ENCODE results near the gene IPP.
"Not testable (repeated sequence)": the region's sequence is repeated elsewhere in the genome, so short reads cannot be mapped to it uniquely, and the experiment has no call there.

IPP gene

GRCh38 chr1:45739641-45740156 lies 10.8 kb downstream of the IPP start:
- DNase-seq (ENCODE audit: low read depth), result not testable (repeated sequence)

DNA sequence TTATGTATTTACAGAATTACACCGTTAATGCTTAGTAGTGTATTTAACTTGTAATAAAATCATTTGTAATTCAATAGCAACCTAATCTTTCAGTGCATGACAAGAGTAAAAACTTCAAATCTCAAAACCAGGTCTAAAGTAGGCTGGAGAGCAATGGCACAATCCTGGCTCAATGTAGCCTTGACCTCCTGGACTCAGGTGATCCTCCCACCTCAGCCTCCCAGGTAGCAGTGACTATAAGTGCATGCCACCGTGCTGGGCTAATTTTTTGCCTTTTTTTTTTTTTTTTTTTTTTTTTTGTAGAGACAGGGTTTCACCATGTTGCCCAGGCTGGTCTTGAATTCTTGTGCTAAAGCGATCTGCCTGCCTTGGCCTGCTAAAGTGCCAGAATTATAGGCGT lies 11.3 kb downstream of the IPP start:
- no peak for DNase-seq (ENCODE audit: low read depth)

- DNase-seq (ENCODE audit: low read depth), result no peak
These were observed 19.6 kb downstream of the IPP start for GRCh38 chr1:45730780-45731319.

DNA sequence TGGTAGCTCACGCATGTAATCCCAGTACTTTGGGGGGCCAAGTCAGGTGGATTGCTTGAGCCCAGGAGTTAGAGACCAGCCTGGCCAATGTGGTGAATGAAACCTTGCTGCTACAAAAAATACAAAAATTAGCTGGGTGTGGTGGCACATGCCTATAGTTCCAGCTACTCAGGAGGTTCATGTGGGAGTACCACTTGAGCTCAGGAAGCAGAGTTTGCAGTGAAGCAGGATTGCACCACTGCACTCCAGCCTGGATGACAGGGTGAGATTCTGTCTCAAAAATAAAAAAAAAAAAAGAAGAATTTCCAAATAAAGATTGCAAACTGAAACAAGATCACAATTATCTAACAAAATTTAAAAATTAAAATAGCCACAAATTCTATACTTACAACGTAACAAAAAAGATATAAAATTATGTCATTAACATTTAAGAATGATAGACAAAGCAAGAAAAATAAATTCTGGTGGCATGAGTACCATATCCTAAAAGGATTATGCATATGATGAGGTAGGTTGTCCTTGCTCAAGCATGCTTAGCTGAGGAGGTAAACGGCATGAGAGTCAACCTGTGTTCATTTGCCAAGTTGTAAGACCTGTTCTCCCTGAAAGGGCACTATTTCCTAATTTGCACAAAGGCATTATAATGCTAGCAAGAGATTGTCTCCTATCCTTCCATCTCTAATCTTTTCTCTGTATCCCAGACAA lies 20.2 kb downstream of the IPP start:
- no peak for DNase-seq (ENCODE audit: low read depth)

GRCh38 chr1:45726007-45726406 lies 24.4 kb downstream of the IPP start:
- DNase-seq (ENCODE audit: low read depth), result not testable (repeated sequence)

DNA sequence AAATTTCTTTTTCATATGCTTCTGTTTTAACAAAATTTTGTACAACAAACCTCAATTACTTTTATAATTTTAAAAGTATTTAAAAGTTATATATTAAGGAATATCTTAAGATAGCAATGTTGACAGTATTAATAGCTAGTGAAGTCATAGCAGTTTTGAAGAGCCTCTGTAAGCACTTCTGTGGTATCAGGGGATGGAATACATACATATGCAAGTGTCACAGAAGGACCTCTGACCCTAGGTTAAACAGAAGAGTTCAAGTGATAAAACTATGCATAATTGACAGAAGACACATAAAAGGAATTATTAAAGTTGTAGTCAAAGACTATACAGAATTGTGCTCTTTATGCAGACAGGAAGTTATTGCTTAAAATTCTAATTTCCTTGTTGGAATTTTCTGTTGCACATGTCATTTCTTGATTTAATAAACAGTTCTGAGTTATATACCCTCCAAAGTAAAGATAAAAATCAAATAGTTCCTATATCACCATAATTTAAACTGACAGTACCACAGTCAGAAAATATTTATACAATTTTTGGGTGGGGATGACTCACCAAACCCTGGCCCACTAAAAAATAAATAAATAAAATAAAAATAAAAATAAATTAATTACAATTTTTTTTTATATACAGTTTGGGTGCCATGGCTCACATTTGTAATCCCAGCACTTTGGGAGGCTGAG lies 27.1 kb downstream of the IPP start:
- DNase-seq (ENCODE audit: low read depth), result no peak

GRCh38 chr1:45722809-45723208 lies 27.6 kb downstream of the IPP start:
- no peak for DNase-seq (ENCODE audit: low read depth)

DNA sequence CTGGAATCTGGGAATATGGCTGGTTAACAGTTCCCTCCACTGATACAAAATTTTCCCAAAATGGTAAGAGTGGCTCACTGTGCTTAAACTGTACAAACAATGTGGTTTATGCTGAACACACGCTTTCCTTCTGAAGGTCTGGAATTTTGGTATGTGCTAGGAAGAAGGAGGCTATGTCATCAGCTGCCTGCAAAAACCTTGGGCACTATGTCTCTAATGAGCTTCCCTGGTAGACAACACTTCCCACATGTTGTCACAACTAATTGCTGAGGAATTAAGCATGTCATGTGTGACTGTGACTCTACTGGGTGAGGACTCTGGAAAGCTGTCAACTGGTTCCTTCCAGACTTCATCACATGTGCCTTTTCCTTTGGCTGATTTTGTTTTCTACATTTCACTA lies 29.2 kb downstream of the IPP start:
- DNase-seq (ENCODE audit: low read depth), result peak; percentile 43

DNA sequence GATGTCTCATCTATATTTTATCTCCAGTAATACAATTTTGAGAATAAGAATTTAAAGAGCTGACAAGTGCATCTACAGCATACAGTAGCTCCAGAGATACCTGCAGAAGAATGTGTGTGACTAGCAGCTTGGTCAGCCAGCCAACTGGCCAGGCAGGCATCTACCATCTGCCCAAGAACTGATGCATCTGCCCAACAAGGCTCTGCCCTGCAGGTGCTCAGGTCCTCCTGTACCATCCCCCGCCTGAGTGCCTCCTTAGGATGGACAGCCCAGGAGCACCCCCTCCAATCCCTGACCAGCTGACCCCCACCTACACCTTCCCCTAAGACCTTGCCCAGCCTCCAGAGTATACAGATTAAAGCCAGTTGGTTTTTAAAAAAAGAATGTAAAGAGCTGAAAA lies 32.2 kb downstream of the IPP start:
- DNase-seq (ENCODE audit: low read depth), result no peak

GRCh38 chr1:45717386-45717785 lies 33.1 kb downstream of the IPP start:
- not testable (repeated sequence) for DNase-seq (ENCODE audit: low read depth)

DNA sequence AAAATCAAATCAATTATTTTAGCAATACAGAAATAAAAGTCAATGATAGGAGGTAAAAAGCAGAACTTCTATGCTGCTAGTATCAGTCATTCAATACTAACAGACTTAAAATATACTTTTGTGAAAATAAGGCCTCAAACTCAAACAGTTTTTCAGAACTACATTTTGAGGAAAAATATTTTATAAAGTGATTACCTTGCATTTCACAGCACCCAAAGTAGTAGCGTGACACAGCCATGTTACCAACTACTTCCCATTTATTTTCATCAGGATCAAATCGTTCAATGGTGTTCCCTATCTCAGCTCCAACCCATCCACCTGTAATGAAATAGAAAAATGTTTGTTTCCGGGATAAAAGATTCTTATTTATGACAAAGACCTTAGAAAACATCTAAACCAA lies 33.8 kb downstream of the IPP start:
- no peak for DNase-seq (ENCODE audit: low read depth)

DNA sequence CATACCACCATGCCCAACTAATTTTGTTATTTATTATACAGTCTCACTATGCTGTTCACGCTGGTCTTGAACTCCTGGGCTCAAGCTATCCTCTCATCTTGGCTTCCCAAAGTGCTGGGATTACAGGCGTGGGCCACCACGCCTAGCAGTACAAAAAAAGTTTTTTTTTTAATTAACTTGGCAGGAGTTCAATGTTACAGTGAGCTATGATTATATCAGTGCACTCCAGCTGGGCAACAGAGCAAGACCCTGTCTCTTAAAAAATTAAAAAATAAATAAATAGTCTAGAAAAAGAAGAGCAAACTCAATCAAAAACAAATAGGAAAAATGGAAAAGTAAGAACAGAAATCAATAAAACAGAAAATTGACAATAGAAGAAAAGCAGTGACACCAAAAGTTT lies 36.7 kb downstream of the IPP start:
- no peak for DNase-seq (ENCODE audit: low read depth)

GRCh38 chr1:45704637-45705036 lies 45.8 kb downstream of the IPP start:
- DNase-seq (ENCODE audit: low read depth), result no peak

GRCh38 chr1:45694823-45695222 lies 55.6 kb downstream of the IPP start:
- DNase-seq (ENCODE audit: low read depth), result no peak

GRCh38 chr1:45693811-45694210 lies 56.6 kb downstream of the IPP start:
- DNase-seq (ENCODE audit: low read depth), result not testable (repeated sequence)

DNA sequence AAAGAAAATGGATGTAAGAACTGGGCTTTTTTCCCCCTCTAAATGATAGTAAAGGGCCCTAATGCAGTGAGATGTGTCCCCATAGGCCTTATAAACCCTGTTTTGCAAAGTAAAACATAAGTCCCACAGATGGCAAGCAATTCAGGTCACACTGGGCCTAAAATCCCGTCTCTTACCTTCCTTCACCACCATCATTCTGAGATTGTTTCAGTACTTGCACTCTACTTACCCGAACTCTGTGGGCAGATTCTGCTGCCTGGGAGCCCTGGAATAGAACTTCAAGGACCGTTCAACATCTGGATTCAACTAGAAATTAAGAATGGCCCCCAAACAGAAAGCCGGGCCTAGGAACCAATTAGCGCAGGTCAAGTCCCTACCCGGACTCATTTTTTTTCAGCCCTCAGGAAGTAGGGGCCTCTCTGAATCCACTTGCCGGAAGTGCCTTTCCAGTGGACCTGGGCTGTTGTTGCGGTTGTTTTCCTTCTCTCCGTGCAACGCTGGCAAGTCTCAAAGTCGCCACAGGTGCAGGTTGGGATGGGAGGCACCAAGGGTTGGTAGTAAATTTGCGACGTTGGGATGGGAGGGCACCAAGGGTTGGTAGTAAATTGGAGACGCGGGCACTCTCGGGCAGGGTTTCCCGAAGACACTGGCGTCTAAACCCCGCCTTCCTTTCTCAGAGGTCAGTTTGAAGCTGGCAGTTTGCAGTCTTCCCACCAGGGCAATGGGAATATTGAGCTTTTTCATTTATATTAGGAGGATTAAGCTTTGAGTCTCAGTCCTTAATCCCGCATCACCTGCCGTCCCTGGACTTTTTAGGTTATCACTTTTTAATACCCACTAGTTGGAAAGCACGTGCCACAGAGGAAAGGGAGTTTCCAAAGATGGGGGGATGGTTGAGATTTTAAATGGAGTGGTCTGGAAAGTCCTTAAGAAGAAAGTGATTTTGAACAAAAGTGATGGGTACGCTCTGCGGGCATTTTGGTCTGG lies 62.4 kb downstream of the IPP start, which contains the start of gene TMEM69:
Gene TMEM69, plus strand, starts transcription at position 428 of the 987 bp plus-strand sequence. CDS start 2,888 bp downstream, outside the sequence.
- peak; percentile 65 for DNase-seq (ENCODE audit: low read depth)

- peak; percentile 92 for DNase-seq (ENCODE audit: low read depth)
These were observed 63.3 kb downstream of the IPP start for GRCh38 chr1:45687014-45687753.

- peak; percentile 89 for DNase-seq (ENCODE audit: low read depth)
These were observed 64.0 kb downstream of the IPP start, which contains the start of gene GPBP1L1 for GRCh38 chr1:45686288-45687013. GPBP1L1 (minus strand) TSS chr1:45686533; CDS start chr1:45659087, 27,446 bp downstream.

- DNase-seq (ENCODE audit: low read depth), result no peak
These were observed 64.5 kb downstream of the IPP start for GRCh38 chr1:45686015-45686287.

- DNase-seq (ENCODE audit: low read depth), result no peak
These were observed 65.0 kb downstream of the IPP start for GRCh38 chr1:45685308-45686014.
